HG02571 (cell line): Measurements from ENCODE around the gene SAXO1.
"Not testable (repeated sequence)": the region's sequence is repeated elsewhere in the genome, so short reads cannot be mapped to it uniquely, and the experiment has no call there.

Experiments
- ATAC-seq: cut with Tn5 transposase; IDR thresholded peaks from one replicate; pipeline ENCODE4 v1.9.1; 2021; ENCODE audit warnings: mild to moderate bottlenecking, moderate library complexity; ENCODE audit not compliant: unreplicated experiment

The SAXO1 gene

DNA sequence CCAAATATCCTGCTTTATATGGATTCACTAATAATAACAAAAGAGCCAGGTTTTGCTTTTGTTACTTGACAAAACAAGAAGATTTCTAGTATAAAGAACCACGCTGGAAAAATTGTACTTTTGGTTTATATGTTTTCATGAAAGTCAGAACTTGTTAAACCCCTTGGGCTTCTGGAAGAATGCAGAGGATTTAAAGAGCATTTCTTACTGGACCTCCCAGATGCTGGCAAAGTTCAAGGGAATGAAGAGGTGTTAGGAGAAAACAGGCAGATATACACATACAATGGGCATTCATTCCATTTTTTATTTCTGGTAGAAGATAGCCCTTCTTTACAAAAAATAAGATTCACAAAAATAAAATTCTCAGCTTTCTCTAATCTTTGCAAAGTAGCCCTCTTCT, 61.1 kb downstream of the SAXO1 start:
- no peak for ATAC-seq

DNA sequence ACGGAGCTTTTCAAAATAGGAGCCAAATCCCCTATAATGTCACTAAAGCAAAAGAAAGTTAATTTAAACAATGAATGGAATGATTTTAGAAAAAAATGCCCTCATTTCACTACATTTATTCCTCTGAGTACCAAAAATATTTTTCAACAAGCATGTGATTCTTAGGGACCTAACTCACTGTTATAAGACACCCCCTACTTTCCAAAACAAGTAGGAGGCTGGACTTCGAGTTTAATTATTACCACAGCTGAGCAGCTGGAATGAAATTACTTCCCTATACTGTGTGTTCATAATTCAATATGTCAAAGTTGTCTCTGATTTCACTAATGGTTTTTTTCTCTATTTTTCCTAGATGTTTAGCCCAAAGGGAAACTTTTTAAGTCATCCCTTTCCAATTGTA, 61.6 kb downstream of the SAXO1 start:
- ATAC-seq = no peak

DNA sequence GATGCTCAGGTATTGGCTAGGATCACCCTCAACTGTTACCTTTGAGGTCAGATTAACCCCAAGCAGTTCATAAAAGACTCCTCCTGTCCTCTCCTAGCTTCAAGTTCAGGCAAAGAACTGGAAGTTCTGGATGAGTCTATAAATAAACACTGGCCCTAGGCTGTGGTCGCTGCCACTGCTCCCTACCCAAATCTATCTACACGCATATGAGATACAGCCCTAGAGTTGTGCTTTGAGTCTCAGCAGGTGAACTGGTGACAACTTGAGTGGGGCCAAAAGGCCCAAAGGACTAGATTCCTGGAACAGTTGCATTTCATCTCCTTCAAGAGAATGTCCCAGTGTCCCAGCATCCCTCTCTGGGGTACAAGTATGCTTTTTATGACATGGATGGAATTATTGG, 62.6 kb downstream of the SAXO1 start:
- no peak for ATAC-seq

DNA sequence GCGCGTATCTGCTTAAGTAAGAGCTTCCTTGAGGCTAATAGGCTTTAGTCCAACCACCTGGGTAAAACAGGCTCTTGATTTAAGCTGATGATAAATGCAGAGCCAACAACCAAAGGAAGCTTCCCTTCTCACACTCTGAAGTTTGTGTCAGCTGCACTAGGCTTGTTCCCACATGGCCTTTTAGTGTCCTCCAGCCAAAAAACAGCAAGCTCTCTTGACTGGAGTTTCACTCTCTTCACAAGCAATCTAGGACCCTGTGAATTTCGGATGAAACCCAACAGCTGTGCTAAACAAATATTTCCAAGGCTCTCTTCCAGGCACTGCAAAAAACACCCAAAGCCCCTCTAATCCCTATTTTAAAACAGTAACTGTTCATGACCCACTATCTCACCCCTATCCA, 63.9 kb downstream of the SAXO1 start:
- ATAC-seq = no peak

DNA sequence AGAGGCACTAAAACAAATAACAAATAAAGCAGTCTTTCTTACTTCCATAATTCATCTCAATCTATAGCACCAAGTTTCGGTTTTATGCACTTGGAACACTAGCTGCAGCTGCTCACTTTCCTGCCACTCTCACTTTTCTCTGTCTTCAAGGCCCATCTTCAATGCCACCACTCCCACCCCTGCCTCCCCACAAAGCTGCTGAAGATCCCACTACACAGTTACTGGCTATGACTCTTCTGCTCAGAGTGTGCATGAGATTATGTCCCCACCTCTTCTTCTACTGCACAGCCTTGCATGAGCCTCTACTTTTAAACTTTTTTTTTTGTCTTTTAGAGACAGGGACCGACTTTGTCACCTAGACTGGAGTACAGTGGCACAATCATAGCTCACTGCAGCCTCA, 77.4 kb downstream of the SAXO1 start:
- no peak for ATAC-seq

DNA sequence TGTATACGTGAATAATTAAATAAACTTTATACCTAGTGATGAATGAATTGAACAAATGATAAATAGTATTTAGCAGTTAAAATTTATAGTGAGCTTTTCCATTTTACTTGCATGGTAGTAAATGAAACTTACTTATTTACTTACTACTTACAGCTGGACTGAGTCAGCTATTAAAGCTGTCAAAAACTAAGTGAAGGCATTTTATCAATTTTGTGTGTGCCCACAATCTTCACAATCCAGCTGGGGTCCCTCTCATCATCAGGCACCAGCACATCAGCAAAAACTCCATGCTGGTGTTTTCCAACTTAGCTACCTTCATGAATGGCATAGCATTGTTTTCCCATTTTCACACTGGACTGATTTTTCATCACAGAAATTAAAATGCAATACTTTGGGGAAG, 81.1 kb downstream of the SAXO1 start:
- ATAC-seq = no peak

DNA sequence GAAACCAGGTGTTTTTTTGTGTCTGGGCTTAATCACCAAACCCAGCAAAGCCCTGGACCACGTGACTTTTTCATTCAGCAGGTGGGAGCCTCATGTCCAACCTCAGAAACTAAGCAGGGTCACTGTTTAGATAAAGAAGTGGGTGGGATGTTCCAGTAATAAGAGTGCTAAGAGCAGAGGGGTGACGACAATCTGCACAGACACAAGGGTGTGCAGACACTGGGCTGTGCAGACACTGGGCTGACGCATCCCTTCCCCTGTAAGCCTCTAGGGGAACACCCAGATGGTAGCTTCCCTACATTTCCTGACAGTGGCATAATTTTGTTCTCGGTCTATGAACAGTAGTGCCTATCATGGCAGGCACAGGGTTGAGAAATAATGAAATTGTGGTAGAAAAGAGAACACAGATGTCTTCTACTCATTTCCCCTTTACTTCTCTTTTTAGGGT, 85.1 kb downstream of the SAXO1 start:
- no peak for ATAC-seq

DNA sequence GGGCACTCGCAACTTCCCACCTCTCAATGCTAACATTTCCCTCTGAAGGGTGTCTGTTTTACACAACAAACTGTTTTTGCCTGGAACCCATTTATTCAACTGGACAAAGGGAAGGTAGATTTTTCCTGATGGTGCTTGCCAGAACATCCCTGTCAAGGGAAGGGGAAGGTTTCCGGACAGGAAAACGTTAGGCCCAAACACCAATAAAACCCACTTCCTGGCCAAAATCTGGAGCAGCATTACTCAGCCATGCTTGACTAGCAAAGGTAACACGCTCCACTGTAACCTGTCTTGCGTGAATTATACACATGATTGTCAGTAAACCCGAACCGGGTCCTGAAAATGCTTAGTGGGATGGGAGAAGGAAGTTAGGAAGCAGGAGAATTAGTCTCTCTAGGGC, 90.2 kb downstream of the SAXO1 start:
- no peak for ATAC-seq

DNA sequence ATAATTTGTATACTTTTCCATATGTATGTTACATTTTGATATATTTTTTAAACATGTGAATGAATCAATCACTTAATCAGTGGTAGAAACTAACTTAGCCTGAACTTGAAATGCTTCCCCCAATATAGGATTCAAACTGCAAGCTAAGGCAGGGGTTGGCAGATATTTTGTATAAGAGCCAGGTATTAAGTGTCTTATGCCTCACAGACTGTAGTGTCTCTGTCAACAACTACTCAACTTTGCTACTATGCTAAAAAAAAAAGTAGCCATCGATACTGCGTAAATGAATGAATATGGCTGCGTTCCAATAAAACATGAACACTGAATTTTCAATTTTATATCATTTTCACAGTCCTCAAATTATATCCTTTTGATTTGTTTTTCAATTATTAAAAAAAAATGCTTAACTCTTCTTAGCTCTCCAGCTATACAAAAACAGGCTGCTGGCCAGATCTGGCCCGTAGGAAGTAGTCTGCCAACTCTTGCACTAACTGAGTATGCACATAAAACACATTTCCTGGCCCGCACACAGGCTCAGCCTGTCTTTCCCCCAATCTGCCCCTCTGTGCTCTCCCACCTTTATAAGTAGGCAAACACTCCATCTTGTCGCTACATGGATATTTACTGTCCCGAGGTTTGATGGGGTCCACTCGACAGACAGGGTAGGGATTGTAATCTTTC, 91.8 kb downstream of the SAXO1 start:
- ATAC-seq = no peak

DNA sequence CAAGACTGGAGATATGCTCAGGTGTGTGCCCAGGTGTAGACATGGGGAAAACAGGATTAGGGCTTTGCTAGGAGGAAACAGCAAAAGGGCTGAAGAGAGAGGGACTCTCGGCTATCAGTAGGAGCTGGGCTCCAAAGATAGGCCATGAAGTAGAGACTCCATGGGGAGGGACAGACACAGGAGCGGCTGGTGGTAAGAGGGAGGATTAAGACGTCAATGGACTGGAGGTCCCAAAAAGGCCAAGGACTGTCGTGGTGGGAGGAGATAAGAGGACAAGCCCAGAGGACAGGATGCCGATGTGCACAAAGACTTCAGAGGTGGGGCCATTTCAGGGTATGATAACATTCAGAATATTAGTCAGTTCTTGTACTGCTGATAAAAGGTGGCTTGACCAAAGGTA, 93.1 kb downstream of the SAXO1 start:
- ATAC-seq = no peak

DNA sequence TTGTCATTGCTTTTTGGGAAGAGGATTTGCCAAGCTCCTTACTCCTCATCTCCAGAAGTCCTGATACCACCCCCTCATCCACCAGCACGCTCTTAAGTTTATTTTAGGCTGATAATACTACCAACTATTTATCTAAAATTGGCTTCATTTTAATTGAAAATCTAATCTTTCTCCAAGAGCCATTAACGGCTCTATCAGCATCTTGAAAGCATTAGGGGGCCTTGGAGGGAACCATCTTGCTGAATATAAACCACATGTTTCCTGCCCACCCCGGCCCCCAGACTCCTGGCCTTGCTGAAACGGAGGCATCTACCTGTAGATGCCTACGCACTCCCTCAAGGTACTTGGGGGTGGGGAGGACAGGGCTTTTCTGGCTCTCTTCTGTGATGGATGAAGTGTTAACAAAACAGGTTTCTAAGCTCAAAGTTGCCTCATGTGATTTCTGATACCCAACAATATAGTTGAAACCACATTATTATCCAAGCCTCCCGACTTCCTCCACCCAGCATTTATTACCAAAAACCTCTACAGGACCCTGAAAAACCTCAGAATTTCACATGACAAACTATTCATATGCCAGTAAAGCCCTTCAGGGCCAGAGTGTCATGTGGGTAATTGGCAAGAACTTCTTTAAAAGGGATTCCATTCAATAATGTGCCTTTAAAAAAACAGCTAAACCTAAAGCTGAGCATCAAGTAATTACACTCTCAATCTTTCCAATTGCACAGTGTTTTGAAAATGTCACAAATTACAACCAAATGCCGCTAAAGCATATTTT, 96.7 kb downstream of the SAXO1 start:
- no peak for ATAC-seq

DNA sequence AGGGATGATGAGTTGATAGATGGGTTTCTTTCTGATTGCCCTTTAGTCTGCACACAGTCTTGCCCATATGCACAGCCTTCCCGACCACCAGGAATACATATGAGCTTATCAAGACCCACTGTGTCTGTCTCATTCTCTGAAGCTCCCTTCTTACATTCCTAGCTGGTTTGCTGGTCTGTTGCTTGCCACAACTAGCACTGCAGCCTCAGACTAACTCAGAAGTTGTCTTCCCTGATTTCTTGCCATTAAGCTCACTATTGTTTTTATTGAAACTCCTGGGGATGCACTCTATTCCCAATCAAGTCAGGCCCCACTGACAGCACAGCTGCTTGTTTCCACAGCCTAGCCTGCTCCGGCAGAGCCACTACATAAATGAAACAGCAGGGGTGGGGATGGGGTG, 97.5 kb downstream of the SAXO1 start:
- no peak for ATAC-seq

DNA sequence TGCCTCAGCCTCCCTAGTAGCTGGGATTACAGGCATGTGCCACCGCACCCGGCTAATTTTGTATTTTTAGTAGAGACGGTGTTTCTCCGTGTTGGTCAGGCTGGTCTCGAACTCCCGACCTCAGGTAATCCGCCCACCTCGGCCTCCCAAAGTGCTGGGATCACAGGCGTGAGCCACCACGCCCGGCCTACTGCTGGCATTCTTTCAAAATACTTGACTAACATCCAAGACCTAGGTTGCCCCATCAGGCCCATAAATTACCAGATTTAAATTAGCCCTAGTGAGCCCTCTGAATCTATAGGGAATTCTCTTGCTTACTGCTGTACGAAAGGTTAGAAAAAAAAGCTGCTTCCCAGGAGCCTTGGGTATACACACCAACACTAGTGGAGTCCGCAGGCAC, 102.4 kb downstream of the SAXO1 start:
- not testable (repeated sequence) for ATAC-seq

DNA sequence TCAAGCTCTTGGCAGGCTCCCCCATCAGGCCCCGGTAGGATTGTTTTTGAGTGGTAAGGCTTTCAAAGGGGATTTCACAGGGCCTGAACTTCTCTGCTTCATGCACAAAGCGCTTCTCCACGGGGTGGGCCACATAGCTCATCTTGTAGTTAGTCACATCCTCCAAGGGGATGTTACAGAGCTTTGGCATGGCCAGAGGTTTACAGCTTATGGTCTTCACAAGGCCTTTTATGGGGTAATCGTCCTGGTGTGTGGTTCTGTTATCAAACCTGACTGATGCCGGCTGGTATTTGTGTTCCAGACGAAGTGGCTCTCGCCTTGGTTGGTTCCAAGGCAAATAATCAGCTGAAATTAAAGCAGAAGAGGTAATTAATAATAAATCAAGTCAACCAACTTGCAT, 104.3 kb downstream of the SAXO1 start:
- no peak for ATAC-seq

DNA sequence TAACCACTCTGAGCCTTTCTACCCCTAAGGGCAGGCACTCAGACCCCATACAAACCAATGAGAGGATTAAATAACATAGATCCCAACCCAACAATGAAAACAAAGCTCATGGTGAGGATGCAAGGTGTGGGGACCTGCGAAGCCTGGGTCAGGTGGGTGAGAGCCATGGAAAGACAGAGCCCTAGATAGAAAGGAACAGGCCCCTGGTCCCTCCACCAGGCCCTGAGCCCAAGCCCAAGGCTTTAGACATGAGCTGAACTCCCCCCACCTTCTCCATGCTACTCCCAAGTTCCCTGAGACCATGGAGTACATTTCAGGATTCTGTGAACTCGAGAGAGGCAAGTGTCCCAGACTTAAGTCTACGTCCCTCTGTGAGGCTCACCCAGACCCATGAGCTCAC, 106.5 kb downstream of the SAXO1 start:
- ATAC-seq = no peak

DNA sequence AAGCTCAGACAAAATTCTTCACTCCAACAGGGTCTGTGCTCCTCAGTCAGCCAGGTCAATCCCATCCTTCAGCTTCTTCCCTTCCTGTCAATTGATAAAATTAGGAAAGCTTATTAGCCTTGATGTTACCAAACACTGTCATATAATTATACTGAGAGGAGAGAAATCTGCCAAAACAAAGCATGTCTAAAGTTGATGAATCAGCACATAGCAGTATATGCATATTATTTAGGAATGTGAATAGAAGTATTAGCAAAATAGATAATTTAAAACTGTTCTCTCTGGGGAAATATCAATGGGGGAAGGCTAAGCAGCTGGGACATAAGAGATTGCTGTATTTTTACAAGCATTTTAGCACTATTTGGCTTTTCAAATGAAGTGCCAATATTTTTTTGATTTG, 107.1 kb downstream of the SAXO1 start:
- ATAC-seq = no peak

DNA sequence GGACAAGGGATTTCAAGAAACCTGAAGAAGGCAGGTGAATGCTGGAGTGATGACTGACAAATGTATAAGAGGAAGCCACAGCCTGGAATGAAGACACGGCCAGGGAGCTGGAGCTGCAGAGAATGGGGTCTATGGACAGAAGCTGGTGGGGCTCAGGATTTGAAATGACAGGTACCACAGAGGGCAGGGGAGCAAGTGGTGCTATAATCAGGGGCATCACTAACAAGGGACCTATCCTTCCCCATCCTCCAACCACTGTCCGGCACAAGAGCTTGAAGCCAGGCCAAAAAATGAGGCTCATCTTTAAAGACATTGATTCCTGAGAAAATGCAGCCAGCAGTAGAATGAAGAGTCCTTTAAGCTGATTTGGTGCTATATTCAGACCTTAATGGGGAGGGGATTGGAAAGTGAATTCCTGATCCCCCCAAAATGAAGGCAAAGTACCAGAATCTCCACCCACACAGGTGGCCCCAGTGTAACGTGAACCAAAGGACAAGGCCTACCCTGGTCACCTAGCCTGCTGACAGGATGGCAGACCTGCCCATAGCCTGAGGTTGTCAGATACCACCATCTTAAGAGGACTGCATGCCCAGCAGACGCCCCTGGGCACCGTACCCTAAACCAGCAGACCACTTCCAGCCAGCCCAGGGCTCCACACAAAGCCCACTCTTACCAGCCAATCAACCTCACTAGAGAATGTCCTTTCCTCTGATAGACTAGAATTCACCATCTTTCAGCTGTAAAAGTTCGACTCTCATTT, 109.2 kb downstream of the SAXO1 start:
- no peak for ATAC-seq

DNA sequence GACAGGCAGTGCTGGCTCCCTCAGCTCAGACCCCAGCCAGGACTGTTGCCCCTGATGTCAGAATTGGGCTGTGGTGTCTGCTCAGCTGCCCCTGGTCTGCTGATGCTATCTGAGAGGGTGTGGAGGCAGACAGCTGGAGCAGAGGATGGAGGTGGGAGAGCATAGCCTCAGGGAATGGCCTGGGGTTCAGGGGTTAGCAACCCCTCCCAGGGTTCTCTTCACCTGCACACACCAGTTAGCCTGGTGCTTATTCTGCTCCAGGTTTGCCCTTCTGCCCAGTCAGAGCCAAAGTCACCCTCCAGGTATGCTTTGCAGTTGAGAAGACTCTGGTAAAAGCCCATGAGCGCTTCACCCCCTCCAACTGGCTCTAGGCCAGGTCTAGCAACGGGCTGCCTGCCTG, 109.8 kb downstream of the SAXO1 start:
- no peak for ATAC-seq

DNA sequence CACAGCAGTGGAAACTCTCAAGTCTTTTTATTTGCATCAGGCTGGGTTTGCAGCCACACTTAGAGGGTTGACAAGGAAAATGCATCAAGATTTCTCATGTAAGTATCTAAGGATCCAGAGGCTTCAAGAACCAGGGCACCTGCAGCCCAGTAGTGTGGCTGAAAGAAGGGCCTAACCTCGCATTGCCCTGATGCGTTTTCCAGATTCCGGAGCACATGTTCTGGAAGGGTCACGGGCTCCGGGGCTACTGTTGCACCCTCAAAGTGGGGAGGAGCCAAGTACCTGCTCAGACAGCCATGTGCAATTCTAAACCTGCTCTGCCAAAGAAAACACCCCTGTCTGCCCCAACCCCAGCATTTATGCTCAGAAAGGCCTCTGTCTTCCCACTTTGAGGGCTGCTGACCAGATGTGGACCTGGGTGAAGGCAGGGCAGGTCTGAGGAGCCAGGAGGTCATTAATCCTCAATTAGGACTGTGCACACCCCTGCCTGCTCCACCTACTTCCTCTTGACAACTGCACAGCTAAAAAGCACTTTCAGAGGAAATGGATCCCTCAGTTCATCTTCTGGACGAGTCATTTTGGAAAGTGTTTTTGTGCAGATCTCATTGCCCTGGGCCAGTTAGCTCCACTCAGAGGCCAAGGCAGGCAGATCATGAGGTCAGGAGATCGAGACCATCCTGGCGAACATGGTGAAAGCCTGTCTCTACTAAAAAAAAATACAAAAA, 110.7 kb downstream of the SAXO1 start:
- ATAC-seq = no peak

DNA sequence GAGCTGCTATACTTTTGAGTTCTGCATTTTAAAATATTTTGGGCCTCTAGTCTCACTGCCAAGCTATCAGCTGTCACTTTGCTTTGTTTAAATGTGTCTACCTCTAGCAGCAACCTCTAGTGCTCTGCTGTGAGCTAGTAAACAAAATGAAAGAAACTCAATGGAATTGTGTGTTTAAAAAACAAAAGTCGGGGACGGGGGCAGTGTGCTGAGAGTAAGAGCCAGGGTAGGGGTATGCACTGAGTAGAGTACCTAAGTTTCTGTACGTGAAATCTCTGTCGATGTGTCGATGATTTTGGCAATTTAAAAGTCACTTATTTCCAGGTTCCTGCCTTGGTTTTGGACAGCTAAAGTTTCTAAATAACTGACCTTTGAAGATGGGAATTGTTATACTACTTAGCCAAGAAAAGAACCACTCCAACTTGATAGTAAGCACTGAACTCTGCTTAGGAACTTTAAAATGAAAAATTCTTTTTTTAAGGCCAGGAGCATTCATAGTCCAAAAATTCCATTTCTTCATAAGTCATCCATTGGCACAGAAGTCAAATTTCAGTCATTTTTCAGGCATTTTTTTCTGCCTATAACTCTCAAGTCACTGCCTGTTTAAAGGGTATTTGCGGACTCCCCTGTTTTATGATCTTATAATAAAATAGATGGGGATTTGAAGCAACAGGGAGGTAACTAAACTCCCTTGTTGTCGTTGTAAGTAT, 111.5 kb downstream of the SAXO1 start:
- ATAC-seq = no peak
